ENCODE results near the gene CPA3. TPM values are rescaled to one million over a fixed set of nuclear protein-coding genes. Genes with fewer than 3 reads are reported as not detected.

Gene CPA3
- total and polyA plus RNA-seq, 2 donors from 2014 or later: 47.9 TPM; not detected in 1

DNA sequence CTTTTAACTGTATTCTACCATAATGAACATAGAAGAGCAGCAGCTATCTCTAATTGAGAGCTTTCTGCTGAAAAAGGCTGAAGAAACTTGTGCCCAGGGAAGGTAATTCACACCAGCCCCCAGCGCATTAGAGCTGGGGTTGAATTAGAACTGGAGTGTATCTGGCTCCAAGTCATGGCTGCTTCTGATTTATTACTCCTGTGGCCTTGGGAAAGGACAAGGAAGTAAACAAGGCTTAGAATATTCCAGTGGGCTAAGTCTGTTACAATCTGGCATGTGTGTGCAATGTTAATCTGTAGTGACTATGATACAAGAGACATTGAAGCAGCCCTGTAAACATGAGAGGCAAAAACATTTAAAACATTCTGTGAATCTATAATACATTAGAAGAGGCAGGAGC is 18.1 kb downstream of the CPA3 start:
- FAIRE-seq: no peak
- Histone ChIP-seq H3K27ac (ENCODE audit: low read depth in 2 of 2, low read length in 2 of 2) (no peak overlapping the region), H3K9ac (ENCODE audit: low read length in 3 of 3) (no peak overlapping the region), H3K4me3 (ENCODE audit: low read length in 3 of 3) (no peak overlapping the region), H3K36me3 (ENCODE audit: control insufficient read depth in 2 of 3, insufficient read depth in 3 of 3, low read length in 3 of 3) (no peaks in the 10 kb centered on the region), H3K27me3 (ENCODE audit: control insufficient read depth, insufficient read depth, low read length) (no peaks in the 10 kb centered on the region), H3K4me1 (ENCODE audit: control insufficient read depth in 2 of 3, insufficient read depth in 2 of 3, low read depth in 1 of 3, low read length in 3 of 3) (no peaks in the 10 kb centered on the region), H3K9me3 (ENCODE audit: control insufficient read depth in 2 of 3, insufficient read depth in 1 of 3, low read length in 3 of 3) (no peaks in the 10 kb centered on the region)
- intact Hi-C loops (cut with DNase I): no loop called here
- TF ChIP-seq, protein P1, sequence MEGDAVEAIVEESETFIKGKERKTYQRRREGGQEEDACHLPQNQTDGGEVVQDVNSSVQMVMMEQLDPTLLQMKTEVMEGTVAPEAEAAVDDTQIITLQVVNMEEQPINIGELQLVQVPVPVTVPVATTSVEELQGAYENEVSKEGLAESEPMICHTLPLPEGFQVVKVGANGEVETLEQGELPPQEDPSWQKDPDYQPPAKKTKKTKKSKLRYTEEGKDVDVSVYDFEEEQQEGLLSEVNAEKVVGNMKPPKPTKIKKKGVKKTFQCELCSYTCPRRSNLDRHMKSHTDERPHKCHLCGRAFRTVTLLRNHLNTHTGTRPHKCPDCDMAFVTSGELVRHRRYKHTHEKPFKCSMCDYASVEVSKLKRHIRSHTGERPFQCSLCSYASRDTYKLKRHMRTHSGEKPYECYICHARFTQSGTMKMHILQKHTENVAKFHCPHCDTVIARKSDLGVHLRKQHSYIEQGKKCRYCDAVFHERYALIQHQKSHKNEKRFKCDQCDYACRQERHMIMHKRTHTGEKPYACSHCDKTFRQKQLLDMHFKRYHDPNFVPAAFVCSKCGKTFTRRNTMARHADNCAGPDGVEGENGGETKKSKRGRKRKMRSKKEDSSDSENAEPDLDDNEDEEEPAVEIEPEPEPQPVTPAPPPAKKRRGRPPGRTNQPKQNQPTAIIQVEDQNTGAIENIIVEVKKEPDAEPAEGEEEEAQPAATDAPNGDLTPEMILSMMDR (IDR thresholded peaks at IDR 0.05; ENCODE audit: borderline replicate concordance, extremely low read depth, insufficient read depth): no peak
- DNase-seq: no peak

DNA sequence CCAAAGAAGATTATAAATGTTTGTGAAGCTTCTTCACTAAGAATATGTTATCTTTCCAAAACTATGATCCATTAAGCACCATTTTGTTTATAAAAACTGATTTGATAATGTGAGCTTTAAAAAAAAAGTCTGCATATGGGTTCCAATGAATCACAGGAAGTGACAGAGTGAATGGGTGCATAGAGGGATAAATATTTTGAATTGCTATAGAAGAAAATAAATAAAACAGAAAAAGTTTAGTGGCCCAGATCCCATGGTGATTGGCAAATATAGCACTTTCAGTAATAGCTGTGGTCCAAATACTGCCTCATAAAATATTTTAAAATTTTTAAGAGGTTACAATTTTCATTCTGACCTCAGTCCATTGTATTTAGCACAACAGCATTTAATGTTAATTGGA is 19.2 kb downstream of the CPA3 start:
- TF ChIP-seq, protein P1 (IDR thresholded peaks at IDR 0.05; ENCODE audit: borderline replicate concordance, extremely low read depth, insufficient read depth): no peak
- Histone ChIP-seq H3K9ac (ENCODE audit: low read length in 3 of 3) (no peak overlapping the region), H3K27me3 (ENCODE audit: control insufficient read depth, insufficient read depth, low read length) (no peaks in the 10 kb centered on the region), H3K4me3 (ENCODE audit: low read length in 3 of 3) (no peak overlapping the region), H3K27ac (ENCODE audit: low read depth in 2 of 2, low read length in 2 of 2) (no peak overlapping the region), H3K4me1 (ENCODE audit: control insufficient read depth in 2 of 3, insufficient read depth in 2 of 3, low read depth in 1 of 3, low read length in 3 of 3) (no peaks in the 10 kb centered on the region), H3K36me3 (ENCODE audit: control insufficient read depth in 2 of 3, insufficient read depth in 3 of 3, low read length in 3 of 3) (no peaks in the 10 kb centered on the region), H3K9me3 (ENCODE audit: control insufficient read depth in 2 of 3, insufficient read depth in 1 of 3, low read length in 3 of 3) (no peaks in the 10 kb centered on the region)
- FAIRE-seq: no peak
- no peak for DNase-seq
- intact Hi-C loops (cut with DNase I): no loop called here

DNA sequence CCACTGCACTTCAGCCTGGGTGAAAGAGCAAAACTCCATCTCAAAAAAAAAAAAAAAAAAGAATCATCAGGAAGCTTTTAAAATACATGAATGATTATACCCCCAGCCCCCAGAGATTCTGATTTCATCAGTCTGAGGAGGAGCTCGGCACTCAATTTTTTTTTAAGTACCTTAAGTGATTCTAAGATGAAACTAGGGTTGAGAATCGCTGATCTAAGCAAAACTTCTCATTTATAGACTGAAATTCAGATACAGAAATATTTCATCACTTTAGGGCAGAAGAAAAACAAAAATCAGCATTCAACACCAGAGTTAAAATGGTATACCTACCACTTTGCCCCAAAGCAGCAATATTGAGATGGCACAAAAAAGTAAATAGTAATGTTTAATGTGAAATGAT is 24.7 kb downstream of the CPA3 start:
- H3K27me3 ChIP-seq (ENCODE audit: control insufficient read depth, insufficient read depth, low read length): no peaks in the 10 kb centered on the region
- intact Hi-C loops (cut with DNase I): no loop called here
- H3K27ac ChIP-seq (ENCODE audit: low read depth in 2 of 2, low read length in 2 of 2): no peak overlapping the region
- no peaks in the 10 kb centered on the region for H3K4me1 ChIP-seq (ENCODE audit: control insufficient read depth in 2 of 3, insufficient read depth in 2 of 3, low read depth in 1 of 3, low read length in 3 of 3)
- H3K4me3 ChIP-seq (ENCODE audit: low read length in 3 of 3): no peak overlapping the region
- no peaks in the 10 kb centered on the region for H3K36me3 ChIP-seq (ENCODE audit: control insufficient read depth in 2 of 3, insufficient read depth in 3 of 3, low read length in 3 of 3)
- peaks cover 0 to 3% (median 0%) of the 10 kb centered on the region in 3 donors for H3K9me3 ChIP-seq (ENCODE audit: control insufficient read depth in 2 of 3, insufficient read depth in 1 of 3, low read length in 3 of 3)
- no peak overlapping the region for H3K9ac ChIP-seq (ENCODE audit: low read length in 3 of 3)
- TF ChIP-seq, protein P1 (IDR thresholded peaks at IDR 0.05; ENCODE audit: borderline replicate concordance, extremely low read depth, insufficient read depth): no peak
- FAIRE-seq (no peak), DNase-seq (no peak)

DNA sequence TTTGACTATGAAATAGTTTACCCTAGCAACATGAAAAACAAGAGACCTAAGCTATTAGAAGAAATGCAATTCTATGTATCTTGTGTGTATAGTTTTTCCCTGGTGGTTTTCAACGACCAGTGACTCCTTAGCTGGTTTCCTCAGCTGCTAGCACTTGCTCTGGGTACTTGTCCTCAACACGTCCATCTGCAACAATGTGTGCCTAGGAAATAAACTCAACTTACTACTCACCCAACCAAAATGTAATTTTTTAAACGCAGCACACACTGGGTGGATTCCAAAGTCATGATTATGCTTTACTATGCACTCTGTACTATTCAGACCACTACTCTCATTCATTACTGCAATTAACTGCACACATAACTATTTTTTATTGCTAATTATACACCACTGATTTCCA is 31.0 kb downstream of the CPA3 start:
- no peak for FAIRE-seq
- Histone ChIP-seq H3K4me3 (ENCODE audit: low read length in 3 of 3) (no peak overlapping the region), H3K4me1 (ENCODE audit: control insufficient read depth in 2 of 3, insufficient read depth in 2 of 3, low read depth in 1 of 3, low read length in 3 of 3) (no peaks in the 10 kb centered on the region), H3K9ac (ENCODE audit: low read length in 3 of 3) (no peak overlapping the region), H3K9me3 (ENCODE audit: control insufficient read depth in 2 of 3, insufficient read depth in 1 of 3, low read length in 3 of 3) (peaks cover 0 to 3% (median 0%) of the 10 kb centered on the region in 3 donors), H3K27me3 (ENCODE audit: control insufficient read depth, insufficient read depth, low read length) (no peaks in the 10 kb centered on the region), H3K36me3 (ENCODE audit: control insufficient read depth in 2 of 3, insufficient read depth in 3 of 3, low read length in 3 of 3) (no peaks in the 10 kb centered on the region), H3K27ac (ENCODE audit: low read depth in 2 of 2, low read length in 2 of 2) (no peak overlapping the region)
- no peak for DNase-seq
- TF ChIP-seq, protein P1 (IDR thresholded peaks at IDR 0.05; ENCODE audit: borderline replicate concordance, extremely low read depth, insufficient read depth): no peak
- intact Hi-C loops (cut with DNase I): no loop called here
